ENCODE data around the gene ITK.

ITK gene

DNA sequence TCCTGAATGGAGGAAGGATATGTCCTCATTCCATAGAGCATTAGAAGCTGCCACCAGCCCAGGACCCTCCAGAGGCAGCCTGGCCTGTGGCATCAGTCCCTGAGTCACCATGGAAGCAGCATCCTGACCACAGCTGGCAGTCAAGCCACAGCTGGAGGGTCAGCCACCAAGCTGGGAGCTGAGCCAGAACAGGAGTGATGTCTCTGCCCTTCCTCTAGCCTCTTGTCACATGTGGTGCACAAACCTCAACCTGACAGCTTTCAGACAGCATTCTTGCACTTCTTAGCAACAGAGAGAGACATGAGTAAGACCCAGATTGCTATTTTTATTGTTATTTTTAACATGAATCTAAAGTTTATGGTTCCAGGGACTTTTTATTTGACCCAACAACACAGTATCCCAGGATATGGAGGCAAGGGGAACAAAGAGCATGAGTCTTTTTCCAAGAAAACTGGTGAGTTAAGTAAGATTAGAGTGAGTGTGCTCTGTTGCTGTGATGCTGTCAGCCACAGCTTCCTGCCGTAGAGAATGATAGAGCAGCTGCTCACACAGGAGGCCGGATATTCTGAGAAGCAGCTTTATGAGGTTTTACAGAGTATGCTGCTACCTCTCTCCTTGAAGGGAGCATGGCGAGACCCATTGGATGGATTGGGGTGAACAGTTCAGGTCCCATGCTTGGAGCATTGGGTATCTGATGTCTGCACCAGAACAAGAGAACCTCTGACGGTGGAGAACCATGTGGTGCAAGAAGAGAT is 72.2 kb downstream of the ITK start:
- DNase-seq = peak; percentile 82

DNA sequence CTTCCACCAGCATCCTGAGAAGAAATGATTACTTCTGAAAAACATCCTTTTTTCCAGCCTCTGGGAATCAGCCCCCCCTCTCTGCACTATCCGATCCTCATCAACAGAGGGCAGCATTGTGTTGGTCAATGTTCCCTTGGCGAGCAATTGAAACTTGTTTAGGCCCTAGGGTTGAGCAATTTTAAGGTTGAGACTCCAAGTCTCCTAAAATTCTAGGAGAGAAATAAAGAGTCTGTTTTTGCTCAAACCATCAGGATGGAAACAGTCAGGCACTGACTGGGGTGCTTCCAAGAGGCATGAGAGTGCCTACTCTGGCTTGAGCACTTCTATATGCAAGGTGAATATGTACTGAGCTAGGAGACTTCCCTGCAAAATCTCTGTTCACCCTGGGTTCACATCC is 72.9 kb downstream of the ITK start:
- peak; percentile 56 for DNase-seq

DNA sequence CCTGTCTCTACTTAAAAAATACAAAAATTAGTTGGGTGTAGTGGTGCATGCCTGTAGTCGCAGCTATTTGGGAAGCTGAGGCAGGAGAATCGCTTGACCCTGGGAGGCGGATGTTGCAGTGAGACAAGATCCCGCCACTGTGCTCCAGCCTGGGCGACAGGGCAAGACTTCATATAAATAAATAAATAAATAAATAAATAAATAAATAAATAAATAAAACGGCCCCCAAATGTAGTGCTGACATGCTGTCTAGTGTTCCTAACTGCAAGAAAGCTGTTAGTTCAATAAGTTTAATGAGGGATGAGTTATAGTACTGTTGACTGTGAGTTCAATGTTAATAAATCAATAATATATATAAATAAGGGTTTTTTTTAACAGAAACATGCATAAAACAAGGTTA is 77.8 kb downstream of the ITK start:
- DNase-seq = no peak

DNA sequence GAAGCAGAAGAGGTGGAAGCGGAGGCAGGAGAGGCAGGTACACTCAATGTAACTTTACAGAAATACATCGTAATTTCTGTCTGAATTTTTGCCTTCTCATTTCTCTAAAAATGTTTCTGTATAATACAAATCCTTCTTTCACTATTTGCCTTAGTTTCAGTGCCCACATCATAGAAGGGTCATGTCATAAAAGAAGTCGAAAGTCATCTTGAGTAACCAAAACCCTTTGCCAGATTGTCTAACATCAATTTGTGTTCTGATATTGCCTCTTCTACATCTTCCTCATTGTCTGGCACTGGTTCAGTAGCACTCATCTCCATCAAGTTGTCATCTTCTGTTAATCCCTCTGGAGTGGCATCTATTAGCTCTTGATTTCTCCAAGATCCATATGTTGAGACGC is 79.1 kb downstream of the ITK start:
- no peak for DNase-seq

DNA sequence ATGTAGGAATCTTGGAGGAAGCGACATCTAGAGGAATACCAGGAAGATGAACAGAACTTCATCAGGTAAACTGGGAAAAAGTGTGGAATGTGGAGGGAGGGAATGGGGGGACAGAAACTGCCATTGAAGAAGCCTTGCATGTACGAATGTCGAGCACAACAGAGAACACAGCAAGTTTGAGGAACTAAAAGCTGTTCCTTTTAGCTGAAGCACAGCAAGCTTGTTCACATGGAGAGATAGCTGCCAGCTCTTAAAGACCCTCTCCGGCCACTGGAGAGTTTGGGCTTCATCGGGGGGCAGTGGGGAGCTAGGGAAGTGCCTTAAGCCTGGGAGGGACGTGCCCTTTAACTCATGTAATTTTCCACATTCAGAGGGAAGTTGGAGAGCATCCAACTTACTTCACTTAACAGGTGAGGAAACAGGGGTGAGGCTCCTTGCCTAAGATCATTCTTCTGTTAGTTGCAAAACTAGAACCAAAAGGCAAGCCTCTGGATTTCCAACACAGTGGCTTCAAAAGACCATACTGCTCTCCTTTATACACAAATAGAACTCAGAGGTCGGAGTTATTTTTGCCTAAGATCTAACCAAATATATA is 83.0 kb downstream of the ITK start:
- no peak for DNase-seq

DNA sequence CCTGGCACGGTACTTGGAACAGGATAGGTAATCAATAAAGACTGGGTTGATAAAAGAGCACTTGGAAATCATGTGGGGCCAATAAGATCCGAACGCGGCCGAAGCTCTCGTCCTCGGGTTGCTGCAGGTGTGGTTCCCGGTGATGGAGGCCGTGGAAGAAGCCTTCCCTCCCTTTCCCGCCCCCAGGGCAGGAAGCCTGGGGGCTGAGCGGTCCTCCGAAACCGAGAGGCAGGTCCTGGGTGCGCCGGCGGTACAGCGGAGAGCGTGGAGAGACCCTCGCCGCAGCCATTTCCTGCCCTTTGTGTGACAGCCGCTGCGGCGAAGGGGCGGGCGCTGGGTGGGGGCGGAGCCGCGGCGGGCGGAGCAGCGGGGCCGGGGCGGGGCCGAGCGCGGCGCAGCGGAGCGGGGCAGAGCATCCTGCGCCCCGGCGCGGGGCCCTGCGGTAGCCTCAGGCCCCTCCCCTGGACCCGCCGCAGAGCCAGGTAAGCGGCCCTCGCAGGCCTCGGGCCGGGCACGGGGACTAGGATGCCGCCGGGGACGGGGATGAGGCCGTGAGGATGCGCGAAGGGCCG is 85.2 kb downstream of the ITK start, which contains the start of gene CYFIP2:
TSS of gene CYFIP2 (plus strand) at position 410 of the 572 bp plus-strand sequence. CDS start 19,239 bp downstream, outside the sequence.
- peak; percentile 89 for DNase-seq

DNA sequence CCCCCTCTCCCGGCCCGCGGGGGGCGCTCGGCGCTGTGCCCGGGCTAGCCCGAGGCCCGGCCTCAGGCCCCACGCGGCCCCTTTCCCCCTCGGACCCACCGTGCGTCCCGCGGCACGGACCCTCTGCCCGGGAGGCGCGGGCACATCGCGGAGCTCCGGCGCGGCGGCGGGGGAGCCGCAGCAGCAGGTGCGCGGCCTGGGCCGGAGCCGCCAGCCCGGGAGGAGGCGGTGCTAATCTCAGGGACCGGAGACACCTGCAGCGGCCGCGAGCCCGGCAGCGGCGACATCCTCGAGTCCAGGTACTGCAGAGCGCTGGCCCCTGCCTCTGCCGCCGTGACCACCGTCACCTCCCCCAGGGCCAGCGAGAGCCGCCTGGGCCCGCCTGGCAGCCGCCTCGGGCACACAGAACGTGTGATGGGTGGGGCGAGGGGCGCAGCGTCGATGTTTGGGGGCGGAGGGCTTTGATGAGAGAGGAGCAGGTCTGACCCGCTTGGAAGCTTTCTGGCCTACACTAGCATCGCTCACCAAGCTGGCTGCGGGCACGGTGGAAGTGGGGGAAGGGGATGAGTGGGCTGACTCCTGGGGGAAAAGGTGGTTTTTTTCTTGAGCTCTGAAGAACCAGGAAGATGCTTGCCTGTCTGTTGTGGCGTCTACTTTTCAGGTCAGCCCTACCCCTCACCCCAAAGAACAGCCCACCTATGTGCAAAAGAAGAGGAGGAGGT is 85.8 kb downstream of the ITK start:
- DNase-seq = peak; percentile 51

DNA sequence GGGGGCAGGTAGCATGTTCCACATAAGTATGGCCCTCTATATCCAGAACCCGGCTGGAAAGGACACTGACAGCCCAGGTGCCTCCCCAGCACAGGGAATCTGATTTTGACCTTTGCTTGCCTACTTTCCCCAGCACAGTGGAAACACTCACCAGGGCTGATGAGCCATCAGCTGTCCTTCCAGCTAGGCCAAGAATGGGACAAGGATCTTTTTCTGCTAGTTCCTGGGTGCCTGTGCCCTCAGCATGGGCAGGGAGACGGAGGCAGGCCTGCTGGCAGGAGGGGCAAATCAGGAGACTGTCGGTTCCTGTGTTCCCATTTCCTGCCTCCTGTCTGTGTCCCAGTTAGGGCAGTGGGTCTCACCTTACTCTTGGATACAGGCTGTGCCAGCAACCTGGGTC is 86.4 kb downstream of the ITK start:
- DNase-seq = no peak

DNA sequence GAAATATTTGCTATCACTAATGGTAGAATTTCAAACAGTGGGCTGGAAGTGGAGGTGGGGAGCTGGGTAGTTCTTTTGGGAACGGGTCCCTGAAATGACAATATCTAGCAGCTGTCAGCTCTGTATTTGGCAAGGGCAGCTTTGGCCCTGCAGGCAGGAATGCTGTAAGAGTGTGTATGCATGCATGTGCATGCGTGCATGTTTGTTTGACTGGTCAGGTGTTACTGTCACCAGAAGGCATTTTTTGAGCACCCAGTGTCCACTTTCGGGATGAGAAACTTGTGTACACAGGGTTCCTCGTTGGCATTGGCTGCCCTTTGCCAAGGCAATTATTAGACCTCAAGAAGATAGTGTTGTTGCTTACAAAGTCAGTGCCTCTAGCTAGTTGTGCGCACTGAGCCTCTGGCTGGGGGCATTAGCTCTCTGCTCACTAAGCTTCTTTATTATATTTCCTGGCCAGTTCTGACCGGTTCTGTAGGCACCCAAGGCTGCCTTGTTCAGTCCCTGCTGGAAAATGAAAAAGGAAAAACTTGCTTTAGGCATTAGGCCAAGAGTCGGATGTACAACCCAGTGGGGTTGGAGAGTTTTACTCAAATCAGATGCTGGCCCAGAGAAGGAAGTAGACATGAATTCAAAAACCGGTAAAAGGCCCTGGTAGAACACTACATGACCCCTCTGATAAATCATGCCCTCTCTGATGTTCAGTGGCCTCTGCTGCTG is 87.3 kb downstream of the ITK start:
- DNase-seq = no peak

DNA sequence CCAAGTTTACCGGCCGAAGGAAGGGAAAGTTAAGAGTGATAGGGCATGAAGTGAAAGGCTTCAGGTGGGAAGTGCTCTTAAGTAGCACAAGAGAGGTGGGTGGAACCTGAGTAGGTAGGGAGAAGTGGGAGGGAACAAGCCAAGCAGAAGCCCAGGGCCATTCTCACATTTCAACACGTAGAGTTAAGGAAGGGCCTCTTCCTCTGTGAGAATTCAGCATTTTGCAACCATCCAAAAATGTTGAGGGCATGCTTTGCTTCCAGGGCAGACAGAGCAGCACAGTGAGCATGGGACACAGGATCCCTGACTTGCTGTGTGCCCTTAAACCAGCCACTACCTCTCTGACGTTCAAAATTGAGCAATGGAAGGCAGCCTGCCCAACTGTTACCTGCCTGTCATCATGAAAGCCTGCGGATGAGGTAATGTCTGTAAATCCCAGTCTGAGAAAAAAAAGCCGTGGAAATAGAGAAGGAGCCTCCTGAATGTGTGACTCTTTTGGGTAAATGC is 88.6 kb downstream of the ITK start:
- peak; percentile 51 for DNase-seq

DNA sequence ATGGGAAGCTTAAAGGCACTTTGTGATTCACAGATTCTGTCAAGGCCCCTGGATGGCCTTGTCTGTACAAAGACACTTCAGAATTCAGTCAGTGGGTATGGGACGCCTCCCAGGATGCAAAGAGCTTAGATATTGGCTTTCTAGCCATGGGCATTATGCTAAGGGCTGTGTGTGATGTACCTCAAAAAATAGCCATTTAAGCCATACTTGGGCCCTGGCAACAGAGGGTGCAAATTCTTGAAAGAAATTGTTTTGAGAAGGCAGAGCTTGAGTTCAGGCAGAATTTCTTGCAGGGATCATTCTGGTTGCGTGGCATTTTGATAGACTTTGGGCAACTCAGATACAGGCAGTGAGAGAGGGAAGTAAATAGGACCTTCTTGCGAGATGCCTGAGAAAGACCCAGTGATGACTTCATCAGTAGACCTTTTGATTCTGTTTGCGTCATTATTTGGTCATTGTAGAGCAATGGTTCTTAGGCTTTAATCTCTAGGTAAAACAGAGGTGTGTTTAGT is 89.2 kb downstream of the ITK start:
- DNase-seq = no peak

DNA sequence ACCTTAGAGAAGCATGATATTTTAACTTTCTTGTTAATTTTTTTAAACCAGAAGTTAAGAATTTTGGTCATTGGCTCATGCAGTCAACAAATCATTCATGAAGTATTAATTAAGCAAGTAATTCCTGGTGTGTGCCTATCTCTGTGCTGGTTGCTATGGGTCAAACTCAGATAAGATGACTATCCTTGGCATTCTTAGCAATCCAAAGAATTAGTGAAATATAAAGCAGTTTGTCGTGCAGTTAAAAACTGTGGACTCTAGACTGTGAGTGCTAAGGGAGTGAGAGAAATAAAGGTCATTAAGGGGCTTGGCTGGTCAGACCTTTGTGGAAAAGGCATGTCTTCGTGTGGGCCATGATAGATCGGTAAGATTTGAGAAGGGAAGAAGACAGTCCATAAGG is 90.1 kb downstream of the ITK start:
- no peak for DNase-seq

DNA sequence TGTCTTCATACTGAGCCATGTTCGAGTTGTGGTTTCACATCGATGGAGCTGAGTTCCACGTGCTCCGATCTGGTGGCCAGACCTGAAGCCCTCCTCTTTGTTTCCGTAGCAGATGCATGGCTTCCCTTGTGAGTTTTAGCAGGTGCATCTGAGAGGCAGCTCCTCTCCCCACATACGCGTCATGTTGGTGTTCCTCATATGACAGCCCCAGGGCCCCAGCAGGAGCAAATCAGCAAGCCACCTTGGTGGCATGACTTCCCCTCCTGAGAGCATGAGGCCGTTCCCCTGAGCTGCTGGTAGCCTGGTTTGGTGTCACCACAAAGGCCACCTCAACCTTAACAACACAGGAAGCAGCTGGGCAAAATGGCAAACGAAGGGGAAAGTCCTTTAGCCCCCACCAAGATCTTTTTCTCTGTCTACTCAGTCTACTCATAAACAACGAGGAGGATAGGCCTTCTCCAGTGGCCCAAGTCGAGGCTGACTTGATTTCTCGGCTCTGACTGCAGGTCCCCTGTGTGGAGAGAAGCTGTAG is 91.2 kb downstream of the ITK start:
- peak; percentile 95 for DNase-seq

DNA sequence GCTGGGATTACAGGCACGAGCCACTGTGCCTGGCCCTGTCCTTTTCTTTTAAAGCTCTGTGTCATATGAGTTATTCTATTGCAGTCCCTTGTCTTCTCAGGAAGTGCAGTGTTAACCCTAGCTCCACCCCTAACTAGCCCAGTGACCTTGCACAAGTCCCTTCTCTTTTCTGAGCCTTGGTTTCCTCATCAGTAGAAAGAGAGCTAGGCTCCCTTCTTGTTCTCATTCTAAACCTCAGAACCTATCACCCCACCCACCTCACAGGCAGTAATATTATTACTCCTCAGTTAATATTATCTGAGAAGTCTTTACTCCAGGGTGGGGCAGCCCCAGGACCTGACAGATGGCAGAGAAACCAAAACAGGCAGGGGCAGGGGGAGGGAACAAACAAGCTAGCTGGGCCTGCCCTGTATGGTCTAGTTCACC is 92.5 kb downstream of the ITK start:
- DNase-seq = peak; percentile 62

DNA sequence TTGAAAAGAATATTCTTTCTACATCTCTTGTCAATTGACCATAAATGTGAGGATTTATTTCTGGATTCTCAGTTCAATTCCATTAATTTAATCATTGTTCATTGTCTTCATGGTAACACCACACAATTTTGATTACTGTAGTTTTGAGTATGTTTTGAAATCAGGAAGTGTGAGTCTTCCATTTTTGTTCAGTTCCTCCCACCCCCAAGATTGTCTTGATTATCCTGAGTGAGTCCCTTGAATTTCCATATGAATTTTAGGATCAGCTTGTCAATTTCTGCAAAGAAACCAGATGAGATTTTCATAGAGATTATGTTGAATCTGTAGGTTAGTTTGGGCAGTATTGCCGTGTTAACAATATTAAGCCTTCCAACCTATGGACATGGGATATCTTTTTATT is 94.8 kb downstream of the ITK start:
- no peak for DNase-seq

DNA sequence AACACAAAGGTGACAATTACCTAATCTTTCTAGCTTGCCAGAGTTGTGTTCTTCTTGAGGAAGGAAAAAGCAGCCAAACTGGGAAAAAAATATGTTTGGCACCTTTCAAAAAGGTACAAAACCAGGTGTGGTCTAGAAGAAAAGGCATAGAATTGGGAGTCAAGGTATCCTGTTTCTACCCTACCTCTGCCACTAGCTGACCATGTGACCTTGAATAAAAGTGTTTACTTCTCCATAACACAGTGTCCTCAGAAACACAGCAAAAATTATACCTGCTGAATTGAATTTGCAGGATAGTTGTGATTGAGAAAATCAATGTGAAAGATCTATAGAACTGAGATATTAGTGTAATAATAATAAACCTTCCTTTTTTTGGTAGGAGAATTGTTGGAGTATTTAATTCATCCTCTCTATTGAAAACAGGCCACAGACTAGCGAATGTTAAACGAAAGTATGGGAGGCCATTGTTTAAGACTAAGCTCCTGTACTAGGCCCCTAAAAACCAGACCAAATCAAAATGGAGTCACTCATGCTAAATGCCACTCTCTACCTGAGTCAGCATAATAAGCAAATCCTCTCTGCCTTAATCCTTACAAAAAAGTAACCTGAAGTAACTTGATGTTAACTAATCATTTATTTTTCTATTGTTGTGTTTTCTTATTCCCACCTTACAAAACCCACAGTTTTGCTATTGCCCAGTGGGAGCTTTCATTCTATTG is 97.8 kb downstream of the ITK start:
- DNase-seq = no peak

DNA sequence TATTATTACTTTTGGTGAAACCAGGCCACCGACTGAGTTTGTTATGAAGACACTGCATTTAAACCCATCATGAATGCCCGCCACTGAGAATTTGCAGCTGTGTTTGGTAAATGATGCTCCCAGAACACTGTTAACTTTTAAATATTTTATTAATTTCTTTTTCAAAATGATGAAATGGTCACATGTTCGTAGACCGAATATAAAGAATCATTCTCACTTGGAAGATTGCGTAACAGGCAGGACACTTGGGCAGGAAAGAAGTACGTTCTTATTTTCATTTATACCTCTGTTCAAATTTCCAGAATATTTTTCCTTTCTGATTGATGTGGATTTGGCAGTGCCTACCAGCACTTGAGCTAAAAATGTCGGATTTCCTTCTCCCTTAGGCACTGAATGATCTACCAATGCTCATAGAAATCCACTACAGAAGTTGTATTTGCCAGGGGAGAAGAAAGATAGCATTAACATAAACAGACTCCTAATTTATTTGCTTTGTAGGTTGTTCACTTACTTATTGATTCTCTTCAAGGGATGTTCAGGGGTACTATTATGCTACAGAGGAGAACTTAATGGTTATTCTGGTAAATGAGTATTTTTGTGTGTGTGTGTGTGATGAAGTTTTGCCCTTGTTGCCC is 99.1 kb downstream of the ITK start:
- DNase-seq = no peak

DNA sequence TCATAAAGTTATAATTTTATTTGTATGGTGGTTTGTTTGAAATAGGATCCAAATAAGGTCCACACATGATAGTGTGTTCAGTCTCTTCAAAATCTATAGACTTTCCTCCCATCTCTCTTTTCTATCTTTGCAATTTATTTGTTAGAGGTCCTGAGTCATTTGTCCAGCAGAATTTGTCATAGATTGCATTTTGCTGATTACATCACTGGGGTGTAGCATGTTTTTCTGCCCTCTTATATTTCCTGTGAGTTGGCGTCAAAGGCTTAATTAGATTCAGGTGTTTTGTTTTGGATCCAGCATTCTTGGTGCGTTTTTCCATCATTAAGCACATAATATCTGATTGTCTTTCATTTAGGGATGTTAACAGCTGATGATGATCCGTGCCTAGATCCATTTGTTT is 100.3 kb downstream of the ITK start:
- DNase-seq = no peak

DNA sequence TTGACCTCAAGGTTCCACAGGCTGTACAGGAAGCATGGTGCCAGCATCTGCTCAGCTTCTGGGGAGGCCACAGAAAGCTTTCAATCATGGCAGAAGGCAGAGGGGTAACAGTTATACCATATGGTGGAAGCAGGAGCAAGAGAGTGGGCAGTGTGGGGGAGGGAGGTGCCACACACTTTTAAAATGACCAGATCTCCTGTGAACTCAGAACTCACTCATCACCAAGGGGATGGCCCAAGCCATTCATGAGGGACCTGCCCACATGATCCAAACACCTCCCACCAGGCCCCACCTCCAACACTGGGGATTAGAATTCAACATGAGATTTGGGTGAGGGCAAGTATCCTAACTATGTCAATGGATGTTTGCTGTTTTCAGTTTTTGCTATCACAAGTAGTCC is 101.5 kb downstream of the ITK start:
- DNase-seq = no peak

DNA sequence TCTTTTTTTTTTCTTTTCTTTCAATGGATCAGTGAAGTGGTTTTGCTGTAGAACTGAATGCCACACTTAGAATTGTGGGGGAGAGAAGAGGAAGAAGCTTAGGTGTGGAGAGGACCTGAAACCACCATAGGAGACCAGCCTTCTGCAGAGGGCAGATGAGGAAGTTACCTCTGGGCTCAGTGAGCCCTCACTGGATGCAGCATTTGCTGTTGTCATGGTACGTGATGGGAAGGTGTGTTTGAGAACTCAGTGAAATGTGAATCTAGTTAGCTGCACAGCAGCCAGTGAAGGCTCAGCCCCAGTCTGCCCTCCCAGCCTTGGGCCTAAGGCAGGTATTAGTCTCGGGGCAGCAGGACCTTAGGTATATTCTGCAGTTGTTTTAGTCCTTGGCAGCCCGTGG is 102.8 kb downstream of the ITK start:
- peak; percentile 35 for DNase-seq

Measured in CD4-positive, alpha-beta T cell treated with Interleukin-21 for 1 hour (primary cell).